Coronary artery (tissue), 2 donors: Measurements from ENCODE around the gene MUC20.

Experiments used
- DNase-seq: peaks from one replicate; pipeline ENCODE4 v3.0.0-alpha.2; 2017; ENCODE audit warnings: low spot score
- H3K27ac ChIP-seq, 2 donors: fragments of 200-600 bp; sonication (generic); one replicate each; pipeline ENCODE4 v1.5.1; 2016 to 2019
- H3K4me3 ChIP-seq: fragments of 200-600 bp; sonication (generic); 2 replicates; pipeline ENCODE4 v1.5.1; 2016; ENCODE audit warnings: mild to moderate bottlenecking, moderate library complexity
- CTCF ChIP-seq: fragments of 200-600 bp; sonication (generic); IDR thresholded peaks from one replicate; pipeline ENCODE4 v1.5.1; 2019; ENCODE audit warnings: antibody characterized with exemption

Gene MUC20

GRCh38 chr3:195760345-195761122 is 39.8 kb downstream of the MUC20 start:
- DNase-seq: no peak
- H3K4me3 ChIP-seq: no peak overlapping the region
- no peak overlapping the region for H3K27ac ChIP-seq
- TF ChIP-seq CTCF: no peak

DNA sequence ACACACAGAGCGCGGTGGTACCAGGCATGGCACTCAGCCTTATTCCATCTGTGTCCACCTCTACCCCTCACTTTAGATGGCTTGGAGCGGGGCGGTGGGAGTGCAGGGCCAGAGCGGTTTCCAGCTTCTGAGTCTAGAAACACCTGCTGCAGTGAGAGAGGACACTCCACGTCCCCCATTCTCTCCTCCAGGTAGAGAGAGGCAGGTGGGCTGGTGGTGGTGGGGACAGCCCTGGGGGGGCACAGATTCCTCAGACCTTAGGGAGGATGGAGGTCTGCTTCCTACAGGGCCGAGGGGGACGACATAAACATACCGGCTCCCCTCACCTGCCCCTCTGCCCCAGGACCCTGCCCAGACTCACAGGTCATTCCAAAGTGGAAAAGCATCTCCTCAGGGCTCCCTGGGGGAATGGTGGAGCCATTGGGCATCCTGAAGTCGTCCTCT is 40.4 kb downstream of the MUC20 start:
- no peak for TF ChIP-seq CTCF
- Histone ChIP-seq H3K4me3 (no peak overlapping the region), H3K27ac (no peak overlapping the region)
- DNase-seq: no peak

DNA sequence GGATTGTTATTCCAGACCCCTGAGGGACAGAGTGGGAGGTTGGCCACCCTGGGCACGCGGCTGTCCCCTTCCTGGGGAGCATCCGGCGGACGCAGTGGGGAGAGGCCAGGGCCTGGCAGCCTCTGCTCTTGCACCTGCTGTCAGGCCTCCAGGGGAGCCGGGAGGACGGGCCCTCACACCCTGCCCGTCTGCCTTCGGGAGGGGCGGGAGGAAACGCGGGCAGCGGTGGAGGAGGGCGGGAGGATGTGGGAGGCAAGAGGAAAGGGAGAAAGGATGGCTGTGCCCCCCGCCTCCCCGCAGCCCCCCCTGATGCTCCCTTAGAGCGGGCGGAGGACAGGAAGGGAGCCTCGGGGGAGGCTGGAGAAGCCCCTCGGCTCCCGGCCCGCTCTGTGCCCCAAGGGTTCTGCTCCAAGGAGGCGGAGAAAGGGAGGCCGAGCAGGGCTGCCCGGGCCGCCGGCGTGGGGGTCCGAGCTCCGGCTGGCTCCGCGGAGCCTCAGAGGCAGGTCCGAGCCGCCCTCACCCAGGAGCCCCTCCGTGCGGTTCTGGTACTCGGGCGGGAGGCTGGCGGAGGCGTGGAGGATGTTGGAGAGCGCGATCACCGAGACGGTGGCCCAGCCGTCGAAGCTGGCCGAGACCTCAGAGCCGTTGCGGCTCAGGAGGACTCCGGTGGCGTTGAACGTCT is 40.9 kb downstream of the MUC20 start:
- no peak for TF ChIP-seq CTCF
- no peak for DNase-seq
- Histone ChIP-seq H3K27ac (no peak overlapping the region), H3K4me3 (no peak overlapping the region)

DNA sequence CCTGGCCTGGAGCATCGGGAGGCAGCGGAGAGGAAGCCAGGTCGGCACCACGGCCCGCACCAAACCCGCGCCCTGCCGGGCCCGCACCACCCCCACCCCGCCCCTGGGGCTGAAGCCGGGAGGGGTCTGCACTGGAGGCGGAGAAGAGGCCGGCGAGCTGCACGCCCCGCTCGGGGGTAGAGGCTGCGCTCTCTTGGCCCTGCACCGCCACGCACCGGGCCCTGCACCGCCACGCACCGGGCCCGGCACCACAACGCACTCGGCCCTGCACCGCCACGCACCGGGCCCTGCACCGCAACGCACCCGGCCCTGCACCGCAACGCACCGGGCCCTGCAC is 41.4 kb downstream of the MUC20 start:
- H3K4me3 ChIP-seq: no peak overlapping the region
- DNase-seq: no peak
- TF ChIP-seq CTCF: no peak
- no peak overlapping the region for H3K27ac ChIP-seq

- DNase-seq: no peak
- TF ChIP-seq CTCF: no peak
- Histone ChIP-seq H3K27ac (no peak overlapping the region), H3K4me3 (no peak overlapping the region)
These were observed 41.8 kb downstream of the MUC20 start for GRCh38 chr3:195762611-195763010.

- Histone ChIP-seq H3K27ac (no peak overlapping the region), H3K4me3 (no peak overlapping the region)
- no peak for DNase-seq
- TF ChIP-seq CTCF: no peak
These were observed 42.5 kb downstream of the MUC20 start for GRCh38 chr3:195763076-195763830.
